Stimulated activated CD8-positive, alpha-beta memory T cell treated with anti-CD3 and anti-CD28 coated beads, Interleukin-7, amount 100 ng/mL, for 24 hours (primary cell): ENCODE results near the gene HELZ.
"Not testable (repeated sequence)": the region's sequence is repeated elsewhere in the genome, so short reads cannot be mapped to it uniquely, and the experiment has no call there.

Experiments used
- DNase-seq: peaks from one replicate; pipeline ENCODE4 v3.0.0-alpha.2; 2020; ENCODE audit warnings: low read depth

Gene HELZ

DNA sequence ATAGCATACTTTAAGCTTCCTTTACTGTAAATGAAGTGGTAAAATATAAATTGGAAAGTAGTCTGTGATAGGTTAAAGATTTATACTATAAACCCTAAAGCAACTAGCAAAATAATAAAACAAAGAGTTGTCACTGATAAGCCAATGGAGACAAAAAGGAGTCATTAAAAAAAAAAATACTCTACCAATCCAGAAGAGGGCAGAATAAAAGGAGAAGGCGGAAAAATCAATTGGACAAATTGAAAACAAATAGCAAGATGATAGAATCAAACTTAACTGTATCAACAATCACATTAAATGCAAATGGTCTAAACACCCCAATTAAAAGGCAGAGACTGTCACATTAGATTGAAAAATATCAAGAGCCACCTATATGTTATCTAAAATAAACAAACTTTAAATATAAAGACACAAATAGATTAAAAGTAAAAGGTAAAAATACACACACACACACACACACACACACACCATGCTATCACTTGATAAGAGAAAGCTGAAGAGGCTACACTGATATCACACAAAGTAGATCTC lies 128.9 kb downstream of the HELZ start:
- no peak for DNase-seq

DNA sequence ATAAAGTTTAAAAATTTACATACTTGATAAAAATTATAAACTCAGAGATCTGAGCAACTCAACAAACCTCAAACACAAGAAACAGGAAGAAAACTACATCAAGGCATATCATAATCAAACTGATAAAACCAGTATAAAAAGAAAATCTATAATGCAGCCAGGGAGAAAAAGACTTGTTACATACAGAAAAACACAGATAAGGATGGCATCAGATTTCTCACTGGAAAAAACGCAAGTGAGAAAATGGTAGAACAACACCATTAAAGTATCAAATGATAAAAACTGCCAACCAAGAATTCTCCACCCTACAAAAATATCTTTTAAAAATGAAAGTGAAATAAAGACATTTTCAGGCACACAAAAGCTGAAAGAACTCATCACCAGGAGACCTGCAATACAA lies 129.6 kb downstream of the HELZ start:
- no peak for DNase-seq

DNA sequence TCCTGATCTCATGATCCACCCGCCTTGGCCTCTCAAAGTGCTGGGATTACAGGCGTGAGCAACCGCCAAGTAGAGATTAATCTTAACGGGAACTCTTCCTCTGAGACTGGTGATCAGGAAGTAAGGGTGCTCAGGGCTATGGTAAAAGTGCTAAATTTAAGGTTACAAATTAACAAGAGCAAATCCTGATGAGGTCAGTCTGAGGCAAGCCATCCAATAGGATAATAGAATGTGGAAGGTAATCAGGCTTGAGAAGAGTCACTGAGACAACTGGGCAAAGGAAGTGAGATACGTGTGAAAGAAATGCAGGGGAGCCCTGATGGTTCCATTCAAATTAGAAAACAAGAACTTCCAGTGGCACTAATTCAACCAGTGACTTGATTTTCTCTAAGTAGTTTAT lies 131.5 kb downstream of the HELZ start:
- no peak for DNase-seq

DNA sequence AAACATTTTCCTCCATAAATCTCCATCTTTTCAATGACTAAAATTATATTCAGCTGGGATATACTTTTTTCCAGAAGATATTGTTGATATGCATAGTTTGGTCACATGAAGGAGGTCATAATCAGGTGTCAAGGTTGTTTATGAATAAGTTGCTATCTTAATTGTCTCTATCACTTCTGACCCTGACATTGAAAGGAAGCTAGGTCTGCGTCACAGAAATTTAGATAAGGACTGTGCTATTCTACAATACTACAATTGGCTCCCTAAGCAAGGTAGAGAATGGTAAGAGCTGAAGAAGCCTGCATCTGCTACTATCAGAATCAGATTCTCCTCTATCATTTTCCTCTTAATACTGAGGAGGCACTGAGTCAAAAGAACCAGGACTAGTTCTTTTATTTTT lies 133.2 kb downstream of the HELZ start:
- no peak for DNase-seq

DNA sequence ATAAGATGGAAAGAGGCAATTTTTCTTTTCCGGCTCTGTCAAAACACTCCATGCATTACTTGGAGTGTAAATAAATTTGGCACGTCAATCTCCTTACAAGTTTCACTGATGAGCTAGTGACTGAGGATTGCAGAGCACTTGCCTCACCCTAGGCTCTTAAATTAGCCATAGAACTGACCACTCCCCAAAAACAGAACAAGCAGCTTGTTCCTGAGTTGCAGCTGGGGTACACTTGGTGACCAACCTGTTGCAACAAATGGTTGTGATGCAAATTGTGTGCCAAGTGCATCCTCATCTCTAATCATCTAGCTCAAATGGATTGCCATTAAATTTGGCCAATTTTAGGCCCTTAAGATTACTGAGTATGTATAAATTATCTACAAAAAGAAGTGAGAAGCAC lies 133.7 kb downstream of the HELZ start:
- no peak for DNase-seq

DNA sequence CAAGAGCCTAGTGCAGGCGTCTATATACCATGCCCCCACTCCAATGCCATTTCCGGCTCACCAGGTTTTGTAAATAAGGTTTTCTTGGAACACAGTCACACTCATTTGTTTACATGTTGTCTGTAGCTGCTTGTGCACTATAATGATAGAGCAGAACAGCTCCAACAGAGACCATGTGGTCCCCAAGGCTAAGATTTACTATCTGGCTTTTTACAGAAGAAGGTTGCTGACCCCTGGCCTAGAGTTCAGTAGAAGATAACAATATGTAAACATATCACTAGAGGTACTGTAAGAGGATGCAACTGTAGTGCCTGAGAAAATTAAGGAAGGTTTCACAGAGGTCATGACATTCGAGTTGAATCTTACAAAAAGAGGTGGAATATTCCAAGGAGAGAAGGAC lies 134.4 kb downstream of the HELZ start:
- DNase-seq, result no peak

DNA sequence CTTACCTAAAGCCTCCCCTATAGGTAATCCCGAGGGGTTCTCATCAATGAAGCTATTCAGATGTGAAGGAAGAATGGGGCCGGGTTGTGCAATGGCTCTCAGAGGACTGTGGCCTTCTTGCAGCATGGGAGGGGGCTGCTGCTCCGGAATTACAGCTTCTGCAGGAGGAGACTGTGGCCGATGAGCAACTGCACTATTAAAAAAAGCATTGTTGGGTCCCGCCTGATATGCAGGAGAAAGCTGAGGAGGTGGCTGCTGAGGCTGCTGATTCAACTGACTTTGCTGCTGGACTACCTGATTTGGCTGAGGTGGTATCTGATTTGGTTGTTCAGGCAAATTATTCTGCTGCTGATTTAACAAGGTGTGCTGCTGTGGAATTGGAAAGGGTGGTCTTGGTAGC lies 135.9 kb downstream of the HELZ start:
- no peak for DNase-seq

DNA sequence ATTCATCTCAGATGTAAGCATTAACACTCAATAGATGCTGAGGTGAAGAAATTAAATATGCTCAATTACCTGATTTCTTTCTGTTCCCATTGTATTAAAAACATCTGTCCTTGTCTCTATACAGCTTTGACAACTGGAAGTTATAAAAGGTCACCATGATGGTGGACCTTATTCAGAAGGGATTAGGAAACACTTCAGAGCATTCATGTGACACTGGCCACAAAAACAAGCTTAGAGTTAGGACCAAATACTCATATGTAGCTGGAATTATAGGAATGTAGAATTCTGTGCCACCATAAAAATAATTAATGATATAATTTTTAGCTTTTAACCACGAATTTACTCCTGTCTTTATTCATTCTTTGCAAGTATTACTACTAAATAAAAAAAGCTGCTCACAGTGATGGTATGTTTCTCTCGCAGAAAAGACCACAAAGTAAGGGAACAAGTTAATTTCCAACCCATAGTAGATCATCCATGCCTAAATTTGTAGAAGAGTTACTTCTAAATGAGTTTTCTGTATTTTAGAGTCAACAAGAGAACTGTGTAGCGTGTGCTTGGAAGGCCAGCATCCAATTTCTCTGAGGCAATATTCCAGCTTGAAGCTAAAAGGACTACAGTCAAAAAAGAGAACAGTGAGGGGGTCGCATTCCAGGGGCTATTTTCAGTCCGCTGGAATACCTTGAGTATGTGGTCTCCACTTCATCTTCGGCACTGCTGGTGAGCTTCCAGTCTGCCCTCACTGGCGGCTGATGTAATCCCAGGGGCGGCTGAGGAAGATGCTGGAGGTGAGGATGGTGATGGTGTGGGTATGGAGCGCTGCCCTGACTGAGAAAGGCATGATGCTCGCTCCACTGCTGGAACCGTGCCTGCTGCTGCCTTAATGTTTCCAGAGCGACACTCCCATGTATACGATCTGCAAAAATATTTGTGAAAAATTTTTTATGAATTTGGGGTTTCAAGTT lies 136.9 kb downstream of the HELZ start:
- no peak for DNase-seq

DNA sequence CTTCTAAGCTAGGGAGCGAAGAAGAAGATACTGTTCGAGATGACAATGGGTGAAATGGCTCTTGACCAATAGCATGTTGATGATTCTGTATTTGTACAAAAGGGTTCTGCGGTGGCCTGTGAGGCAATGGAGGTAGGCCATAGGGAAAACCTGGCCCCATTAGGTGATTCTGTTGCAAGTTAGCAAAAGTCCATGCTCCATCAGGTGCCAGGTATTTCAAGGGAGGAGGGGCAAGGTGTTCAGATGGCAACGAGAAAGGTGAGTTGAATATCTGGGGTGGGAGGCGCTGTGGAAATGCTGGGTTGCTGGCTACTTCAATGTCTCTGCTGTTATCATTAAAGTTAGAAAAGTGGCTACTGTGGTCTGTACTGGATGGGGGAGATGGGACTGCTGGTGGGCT lies 137.8 kb downstream of the HELZ start:
- DNase-seq, result no peak

DNA sequence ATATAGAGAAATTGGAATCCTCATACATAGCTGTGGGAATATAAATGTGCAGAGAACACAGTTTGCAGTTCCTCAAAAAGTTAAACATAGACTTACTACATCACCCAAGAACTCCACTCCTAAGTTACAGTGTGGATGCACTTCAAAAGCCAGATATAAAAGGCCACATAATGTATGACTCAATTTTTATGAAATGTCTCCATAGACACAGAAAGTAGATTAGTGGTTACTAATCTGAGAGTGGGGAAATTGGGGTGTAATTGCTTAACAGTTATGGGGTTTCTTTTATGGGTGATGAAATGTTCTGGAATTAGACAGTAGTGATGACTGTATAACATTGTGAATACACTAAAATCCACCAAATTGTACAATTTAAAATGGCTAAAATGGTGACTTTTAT lies 139.8 kb downstream of the HELZ start:
- no peak for DNase-seq

DNA sequence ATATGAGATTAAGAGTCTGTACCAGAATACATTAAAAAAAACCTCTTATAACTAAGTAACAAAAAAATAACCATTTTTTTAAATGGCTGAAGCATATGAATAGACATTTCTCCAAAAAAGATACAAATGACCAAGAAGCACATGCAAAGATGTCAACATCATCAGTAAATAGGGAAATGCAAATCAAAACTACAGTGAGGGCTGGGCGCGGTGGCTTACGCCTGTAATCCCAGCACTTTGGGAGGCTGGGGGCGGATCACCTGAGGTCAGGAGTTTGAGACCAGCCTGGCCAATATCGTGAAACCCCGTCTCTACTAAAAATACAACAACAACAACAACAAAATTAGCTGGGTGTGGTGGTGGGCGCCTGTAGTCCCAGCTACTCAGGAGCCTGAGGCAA lies 140.4 kb downstream of the HELZ start:
- DNase-seq, result not testable (repeated sequence)

DNA sequence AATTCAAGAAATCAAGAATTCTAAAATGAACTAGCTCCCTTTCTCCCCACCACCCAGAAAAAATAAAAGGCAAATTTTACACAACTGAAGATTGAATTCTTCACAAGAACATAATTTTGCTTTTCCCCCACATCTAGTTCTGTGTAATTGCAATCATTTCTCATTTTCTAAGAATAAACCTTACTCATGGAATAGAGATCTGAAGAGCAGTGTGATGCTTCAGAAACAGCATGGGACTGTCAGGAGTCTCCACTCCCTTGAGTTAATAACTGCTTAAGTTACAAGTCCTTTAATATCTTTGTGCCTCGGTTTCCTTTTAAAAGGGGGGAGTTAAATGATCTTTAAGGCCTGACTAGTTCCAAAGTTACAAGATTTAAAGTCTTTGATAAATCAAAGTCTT lies 147.0 kb downstream of the HELZ start:
- no peak for DNase-seq

DNA sequence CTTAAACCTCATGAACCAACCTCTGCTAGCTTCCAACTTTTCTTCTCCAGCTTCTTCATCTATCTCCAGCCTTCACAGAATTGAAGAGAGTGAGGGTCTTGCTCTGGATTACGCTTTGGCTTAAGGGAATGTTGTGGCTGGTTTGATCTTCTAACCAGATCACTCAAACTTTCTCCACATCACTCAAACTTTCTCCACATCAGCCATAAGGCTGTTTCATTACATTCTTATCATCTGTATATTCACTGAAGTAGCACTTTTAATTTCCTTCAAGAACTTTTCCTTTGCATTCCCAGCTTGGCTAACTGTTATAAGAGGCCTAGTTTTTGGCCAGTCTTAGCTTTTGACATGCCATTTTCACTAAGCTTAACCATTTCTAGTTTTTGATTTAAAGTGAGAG lies 148.4 kb downstream of the HELZ start:
- no peak for DNase-seq

DNA sequence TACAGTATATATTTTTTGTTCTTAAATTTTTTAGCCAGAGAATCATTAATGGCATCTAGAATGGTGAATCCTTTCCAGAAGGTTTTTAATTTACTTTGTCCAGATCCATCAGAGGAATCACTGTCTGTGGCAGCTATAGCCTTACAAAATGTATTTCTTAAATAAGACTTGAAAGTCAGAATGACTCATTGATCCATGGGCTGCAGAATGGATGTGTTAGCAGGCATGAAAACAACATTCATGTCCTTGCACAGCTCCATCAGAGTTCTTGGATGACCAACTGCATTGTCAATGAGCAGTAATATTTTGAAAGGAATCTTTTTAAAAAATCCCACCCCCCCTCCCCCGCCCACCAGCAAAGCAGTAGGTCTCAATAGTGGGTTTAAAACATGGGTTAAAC lies 149.2 kb downstream of the HELZ start:
- DNase-seq, result no peak

DNA sequence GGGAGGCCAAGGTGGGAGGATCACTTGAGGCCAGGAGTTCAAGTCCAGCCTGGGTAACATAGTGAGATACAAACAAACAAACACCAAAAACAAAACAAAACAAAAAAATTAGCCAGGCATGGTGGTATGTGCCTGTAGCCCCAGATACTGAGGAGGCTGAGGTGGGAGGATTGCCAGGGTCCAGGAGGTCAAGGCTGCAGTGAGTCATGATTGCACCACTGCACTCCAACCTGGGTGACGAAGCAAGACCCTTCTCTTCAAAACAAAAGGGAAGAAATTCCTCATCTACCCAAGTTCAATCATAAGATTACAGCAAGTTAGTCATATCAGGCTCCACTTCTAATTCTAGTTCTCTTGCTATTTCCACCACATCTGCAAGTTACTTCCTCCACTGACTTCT lies 149.7 kb downstream of the HELZ start:
- DNase-seq, result not testable (repeated sequence)

DNA sequence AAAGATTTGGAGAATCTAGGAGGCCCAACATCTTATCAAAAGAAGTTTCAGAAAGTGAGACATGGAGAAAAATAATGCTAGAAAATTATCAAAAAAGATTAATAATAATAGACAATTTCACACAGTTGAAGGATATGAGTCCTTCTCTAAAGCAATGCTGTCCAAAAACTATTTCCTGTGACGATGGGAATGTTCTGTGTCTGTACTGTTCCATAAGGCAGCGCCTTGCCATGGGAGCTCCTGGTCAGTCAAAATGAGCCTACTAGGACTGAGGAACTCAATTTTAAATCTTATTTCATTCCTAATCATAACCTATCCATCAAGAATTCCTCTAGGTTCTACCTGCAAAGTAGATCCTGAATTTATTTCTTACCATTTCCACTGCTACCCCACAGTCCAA lies 151.6 kb downstream of the HELZ start:
- DNase-seq, result no peak

DNA sequence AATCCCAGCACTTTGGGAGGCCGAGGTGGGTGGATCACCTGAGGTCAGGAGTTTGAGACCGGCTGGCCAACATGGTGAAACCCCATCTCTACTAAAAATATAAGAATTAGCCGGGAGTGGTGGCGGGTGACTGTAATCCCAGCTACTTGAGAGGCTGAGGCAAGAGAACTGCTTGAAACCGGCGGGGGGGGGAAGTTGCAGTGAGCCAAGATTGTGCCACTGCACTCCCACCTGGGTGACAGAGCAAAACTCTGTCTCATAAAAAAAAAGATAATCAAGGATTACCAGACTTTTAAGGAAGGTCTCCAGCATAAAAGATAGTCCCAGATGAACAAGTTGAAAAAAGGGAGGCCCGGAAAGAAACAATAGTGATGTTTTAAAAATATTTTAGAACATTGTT lies 152.3 kb downstream of the HELZ start:
- DNase-seq, result not testable (repeated sequence)

DNA sequence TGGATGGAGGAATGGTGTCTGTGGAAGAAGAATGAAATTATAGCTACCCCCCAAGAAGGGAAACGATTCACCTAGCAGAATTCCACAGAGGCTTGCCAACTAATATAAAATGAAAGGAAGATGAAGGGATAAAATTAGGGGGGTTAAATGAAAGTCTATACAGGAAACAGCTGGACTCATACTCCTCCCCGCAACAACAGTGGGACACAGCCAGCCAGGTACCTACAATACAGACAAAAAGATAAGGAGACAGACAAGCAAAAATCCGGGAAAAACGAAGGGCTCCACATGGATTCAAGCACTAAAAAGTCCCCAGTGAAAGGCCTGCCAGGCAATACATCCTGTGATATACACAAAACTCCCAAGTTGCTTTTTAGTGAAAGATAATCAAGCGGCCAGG lies 152.7 kb downstream of the HELZ start:
- no peak for DNase-seq

DNA sequence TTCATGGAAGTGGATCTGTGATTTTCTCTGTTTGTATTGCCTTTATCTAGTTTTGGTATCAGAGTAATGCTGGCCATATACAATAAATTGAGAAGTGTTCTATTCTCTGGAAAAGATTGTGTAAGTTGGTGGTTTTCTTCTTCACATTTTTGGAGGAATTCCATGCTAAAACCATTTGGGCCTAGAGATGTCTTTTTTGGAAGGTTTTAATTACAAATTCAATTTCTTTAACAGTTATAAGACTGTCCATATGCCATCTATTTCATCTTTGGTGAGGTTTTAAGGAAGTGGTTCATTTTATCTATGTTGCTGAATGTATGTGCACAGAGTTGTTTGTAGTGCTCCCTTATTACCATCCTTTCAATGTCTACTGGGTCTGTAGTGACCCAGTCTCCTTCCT lies 154.7 kb downstream of the HELZ start:
- no peak for DNase-seq

DNA sequence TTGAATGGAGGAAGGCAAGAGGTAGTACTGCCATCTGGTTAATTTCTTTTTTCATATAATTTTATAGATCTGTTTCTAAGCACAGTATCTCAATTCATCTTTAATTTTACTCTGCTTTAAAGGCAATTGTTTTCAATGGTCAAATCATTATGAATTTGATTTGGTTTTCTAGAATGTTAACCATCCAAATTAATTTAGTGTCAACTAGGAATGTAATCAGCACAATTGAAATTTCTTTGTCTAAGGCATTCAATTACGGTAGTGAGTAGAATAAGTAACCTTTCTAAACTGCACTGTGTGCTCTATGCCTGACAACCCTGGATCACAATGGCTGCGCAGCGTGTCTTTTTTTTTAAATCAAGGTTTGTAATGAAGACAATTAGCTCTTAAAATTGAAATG lies 156.4 kb downstream of the HELZ start:
- no peak for DNase-seq

DNA sequence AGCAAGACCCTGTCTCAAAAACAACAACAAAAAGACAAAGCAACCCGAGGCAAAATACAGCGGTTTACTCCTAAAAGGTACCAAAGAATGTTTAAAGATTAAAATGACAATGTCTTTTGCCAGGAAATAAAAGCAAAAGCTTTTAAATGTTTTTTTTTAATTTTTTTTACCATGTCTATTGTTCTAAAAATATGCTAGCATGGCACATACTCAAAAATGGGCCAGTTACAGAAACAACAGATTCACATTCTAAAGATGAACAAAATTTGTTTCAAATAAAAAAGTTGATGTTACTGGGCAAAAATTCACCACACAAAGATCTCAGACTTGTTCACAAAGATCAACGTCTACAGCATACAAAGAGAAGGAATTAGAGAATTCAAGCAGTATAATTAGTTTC lies 159.6 kb downstream of the HELZ start:
- DNase-seq, result no peak

DNA sequence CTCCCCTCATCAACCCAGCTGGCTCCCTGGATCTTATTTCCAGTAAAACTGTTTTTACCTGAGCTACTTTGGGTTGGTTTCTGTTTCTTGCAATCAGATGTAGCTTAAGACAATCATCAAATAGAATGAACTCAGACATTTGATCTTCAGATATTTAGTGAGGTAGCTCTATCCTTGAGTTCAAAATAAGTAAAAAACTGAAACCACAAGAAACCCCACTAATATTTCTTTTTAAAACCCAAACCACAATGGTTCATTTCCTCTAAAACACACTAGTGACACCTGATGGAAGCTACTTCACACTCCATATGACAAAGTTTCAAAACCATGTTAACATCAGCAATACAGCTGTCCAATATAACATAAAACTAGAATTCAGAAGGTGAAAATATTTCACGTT lies 162.9 kb downstream of the HELZ start:
- DNase-seq, result no peak

DNA sequence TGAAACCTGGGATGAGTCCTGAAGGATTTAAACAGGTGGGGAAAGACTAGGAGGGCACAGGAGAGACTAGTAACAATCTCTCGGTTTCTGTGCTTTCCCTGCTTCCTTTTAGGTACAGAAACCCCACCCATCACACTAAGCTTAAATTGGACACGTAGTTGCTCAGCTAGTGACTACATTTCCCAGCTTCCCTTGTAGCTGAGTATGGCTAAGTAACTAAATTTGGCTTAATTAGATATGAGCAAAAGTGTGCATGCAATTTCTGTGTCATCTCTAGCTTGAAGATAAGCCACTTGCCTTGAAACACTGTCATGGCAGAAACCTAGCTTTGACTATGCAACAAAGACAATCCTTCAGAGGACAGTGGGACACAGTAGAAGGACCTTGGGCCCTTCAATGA lies 164.2 kb downstream of the HELZ start:
- no peak for DNase-seq

DNA sequence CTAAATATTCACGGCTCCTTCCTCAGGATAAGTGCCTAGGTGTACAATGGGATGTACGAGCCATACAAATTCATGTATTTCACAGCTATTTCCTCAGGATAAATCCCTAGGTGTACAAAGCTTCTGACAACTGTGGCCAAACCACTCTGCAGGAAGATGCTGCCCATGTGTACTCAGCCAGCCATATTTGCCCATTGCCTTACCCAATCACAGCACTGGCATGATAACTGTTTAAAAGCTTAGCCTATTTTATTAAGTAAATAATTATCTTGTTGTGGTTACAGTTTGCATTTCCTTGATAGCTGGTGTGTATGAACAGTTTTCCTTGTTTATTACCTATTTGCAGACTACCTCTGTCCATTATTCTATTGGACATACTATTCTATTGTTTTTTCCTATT lies 165.5 kb downstream of the HELZ start:
- no peak for DNase-seq
